ENCODE data around the gene PDE8A. TPM values are rescaled to one million over a fixed set of nuclear protein-coding genes. Genes with fewer than 3 reads are reported as not detected.

The PDE8A gene
- total and polyA plus RNA-seq, 2 of the 13 experiments (the other 11 are each of a cell fraction or from before 2014, with no cell fraction given): 26.3 to 48.5 TPM

- no peaks in the 10 kb centered on the region for H4K20me1 ChIP-seq (ENCODE audit: insufficient read depth, low read length)
- no peaks in the 10 kb centered on the region for H3K9me3 ChIP-seq (ENCODE audit: low read length)
- ATAC-seq (no peak), DNase-seq (ENCODE audit: low spot score) (no peak), FAIRE-seq (no peak)
- no peaks in the 10 kb centered on the region for H3K4me1 ChIP-seq (ENCODE audit: insufficient read depth, low read length)
- H3K27me3 ChIP-seq (ENCODE audit: control insufficient read depth in 1 of 2, insufficient read depth in 2 of 2, low read length in 2 of 2): no peaks in the 10 kb centered on the region
- H2AFZ ChIP-seq (ENCODE audit: low read length): no peak overlapping the region
- no peaks in the 10 kb centered on the region for H3K36me3 ChIP-seq (replicated peaks in 1 of 2; ENCODE audit: control insufficient read depth in 1 of 2, insufficient read depth in 2 of 2, low read length in 2 of 2)
- intact Hi-C loops (cut with micrococcal nuclease; ENCODE audit: unreplicated experiment): no loop called here
- no peak overlapping the region for H3K4me3 ChIP-seq (replicated peaks in 1 of 3; ENCODE audit: insufficient read depth in 1 of 3, low read depth in 2 of 3, low read length in 3 of 3)
- TF ChIP-seq ZBTB43 (CRISPR knock-in tag; conservative IDR thresholded peaks at IDR 0.05) (no peak), XRCC5 (optimal IDR thresholded peaks at IDR 0.05; ENCODE audit: low read length) (no peak), ZNF20 (CRISPR knock-in tag; IDR thresholded peaks at IDR 0.05) (no peak), NR0B2 (CRISPR knock-in tag; IDR thresholded peaks at IDR 0.05) (no peak), NFIB (CRISPR knock-in tag; IDR thresholded peaks at IDR 0.05; ENCODE audit: borderline replicate concordance) (no peak)
- POLR2A ChIA-PET: no interaction called here
- BruUV-seq (replicated peaks): no TSS peak
- 58% methylated on average over 5 of the region's 5 CpGs for whole genome bisulfite sequencing (ENCODE audit: low lambda C conversion rate)
- H3K4me2 ChIP-seq (ENCODE audit: low read depth, low read length): no peak overlapping the region
- H3K9ac ChIP-seq (ENCODE audit: insufficient read depth, low read depth, low read length): no peak overlapping the region
- in situ Hi-C loops (cut with HindIII; ENCODE audit: extremely low pct_ligation_motif_present, low pct_unique_long_range_greater_than_20kb): no loop called here
- no peaks in the 10 kb centered on the region for H3K79me2 ChIP-seq (ENCODE audit: insufficient read depth, low read length)
- H3K27ac ChIP-seq (ENCODE audit: extremely low read length, insufficient read depth, low read length): no peak overlapping the region
- CTCF ChIA-PET (ENCODE audit: low intra/inter-chr PET ratio, low total read pairs): no interaction called here
These were observed 44.5 kb upstream of the PDE8A start for GRCh38 chr15:84937144-84937543.

GRCh38 chr15:84938726-84939125 is 42.9 kb upstream of the PDE8A start:
- intact Hi-C loops (cut with micrococcal nuclease; ENCODE audit: unreplicated experiment) (no loop called here), in situ Hi-C loops (cut with HindIII; ENCODE audit: extremely low pct_ligation_motif_present, low pct_unique_long_range_greater_than_20kb) (no loop called here)
- no peak overlapping the region for H3K4me3 ChIP-seq (replicated peaks in 1 of 3; ENCODE audit: insufficient read depth in 1 of 3, low read depth in 2 of 3, low read length in 3 of 3)
- no peak overlapping the region for H3K4me2 ChIP-seq (ENCODE audit: low read depth, low read length)
- no peak overlapping the region for H3K27ac ChIP-seq (ENCODE audit: extremely low read length, insufficient read depth, low read length)
- H3K27me3 ChIP-seq (ENCODE audit: control insufficient read depth in 1 of 2, insufficient read depth in 2 of 2, low read length in 2 of 2): no peaks in the 10 kb centered on the region
- no peak overlapping the region for H3K9ac ChIP-seq (ENCODE audit: insufficient read depth, low read depth, low read length)
- H2AFZ ChIP-seq (ENCODE audit: low read length): no peak overlapping the region
- 97% methylated on average over 1 of the region's 1 CpG for WGBS (ENCODE audit: low lambda C conversion rate)
- H3K79me2 ChIP-seq (ENCODE audit: insufficient read depth, low read length): no peaks in the 10 kb centered on the region
- FAIRE-seq (no peak), DNase-seq (ENCODE audit: low spot score) (no peak), ATAC-seq (no peak)
- CTCF ChIA-PET (ENCODE audit: low intra/inter-chr PET ratio, low total read pairs): no interaction called here
- TF ChIP-seq ZMYM3 (CRISPR knock-in tag; IDR thresholded peaks at IDR 0.05) (peak; percentile 47; the same call in 1 of the 2 replicates), JUNB (CRISPR knock-in tag; IDR thresholded peaks at IDR 0.05; ENCODE audit: borderline replicate concordance) (no peak)
- H3K9me3 ChIP-seq (ENCODE audit: low read length): no peaks in the 10 kb centered on the region
- no peaks in the 10 kb centered on the region for H3K36me3 ChIP-seq (replicated peaks in 1 of 2; ENCODE audit: control insufficient read depth in 1 of 2, insufficient read depth in 2 of 2, low read length in 2 of 2)
- BruUV-seq (replicated peaks): no TSS peak
- no peaks in the 10 kb centered on the region for H3K4me1 ChIP-seq (ENCODE audit: insufficient read depth, low read length)
- H4K20me1 ChIP-seq (ENCODE audit: insufficient read depth, low read length): no peaks in the 10 kb centered on the region
- POLR2A ChIA-PET: no interaction called here
